HG02885 (cell line): Measurements from ENCODE around the gene PPM1F.
"Not testable (repeated sequence)": the region's sequence is repeated elsewhere in the genome, so short reads cannot be mapped to it uniquely, and the experiment has no call there.

ENCODE experiments used
- ATAC-seq: cut with Tn5 transposase; IDR thresholded peaks from one replicate; pipeline ENCODE4 v1.9.1; 2021; ENCODE audit warnings: mild to moderate bottlenecking; ENCODE audit not compliant: unreplicated experiment, poor library complexity

The PPM1F gene

DNA sequence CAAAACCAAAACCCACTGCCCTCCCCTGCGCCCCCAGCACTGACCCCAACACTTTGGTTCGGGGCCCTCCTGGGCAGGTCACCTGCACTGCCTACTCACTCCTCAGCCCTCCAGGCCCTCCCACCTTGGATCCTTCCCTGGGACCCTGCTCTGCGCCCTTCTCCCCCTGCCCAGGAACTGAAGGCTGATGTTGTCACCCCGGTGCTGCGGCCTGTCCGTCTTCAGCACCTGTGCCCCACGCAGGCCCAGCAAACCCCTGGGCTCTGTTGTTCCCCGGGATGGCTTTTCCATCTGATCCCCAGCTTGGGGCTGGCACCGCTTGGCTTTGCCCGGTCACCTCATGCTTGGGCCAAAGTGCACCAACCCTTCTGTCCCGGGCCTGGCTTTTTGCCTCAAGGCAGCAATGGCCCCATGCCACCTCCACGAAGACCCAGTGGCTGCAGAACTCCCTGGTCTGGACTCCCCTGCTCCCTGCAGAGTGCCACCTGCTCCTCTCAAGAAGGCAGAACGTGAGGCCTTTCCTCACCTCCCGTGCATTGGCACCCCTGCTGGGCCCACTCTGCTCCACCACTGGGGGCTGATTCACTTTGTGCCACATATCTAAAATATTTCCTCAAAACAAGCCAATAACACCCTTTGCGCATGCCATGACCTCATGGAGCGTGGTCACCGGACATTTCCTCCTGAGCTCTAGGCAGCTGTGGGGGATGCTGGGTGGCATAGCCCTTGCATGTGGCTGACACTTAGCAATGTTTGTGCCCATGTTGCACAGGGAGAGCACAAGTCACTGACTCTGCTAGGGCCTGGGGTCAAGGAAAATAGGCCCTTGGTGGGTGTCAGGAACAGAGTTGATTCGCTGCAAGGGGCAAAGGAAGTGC lies 8.8 kb downstream of the PPM1F start:
- no peak for ATAC-seq

DNA sequence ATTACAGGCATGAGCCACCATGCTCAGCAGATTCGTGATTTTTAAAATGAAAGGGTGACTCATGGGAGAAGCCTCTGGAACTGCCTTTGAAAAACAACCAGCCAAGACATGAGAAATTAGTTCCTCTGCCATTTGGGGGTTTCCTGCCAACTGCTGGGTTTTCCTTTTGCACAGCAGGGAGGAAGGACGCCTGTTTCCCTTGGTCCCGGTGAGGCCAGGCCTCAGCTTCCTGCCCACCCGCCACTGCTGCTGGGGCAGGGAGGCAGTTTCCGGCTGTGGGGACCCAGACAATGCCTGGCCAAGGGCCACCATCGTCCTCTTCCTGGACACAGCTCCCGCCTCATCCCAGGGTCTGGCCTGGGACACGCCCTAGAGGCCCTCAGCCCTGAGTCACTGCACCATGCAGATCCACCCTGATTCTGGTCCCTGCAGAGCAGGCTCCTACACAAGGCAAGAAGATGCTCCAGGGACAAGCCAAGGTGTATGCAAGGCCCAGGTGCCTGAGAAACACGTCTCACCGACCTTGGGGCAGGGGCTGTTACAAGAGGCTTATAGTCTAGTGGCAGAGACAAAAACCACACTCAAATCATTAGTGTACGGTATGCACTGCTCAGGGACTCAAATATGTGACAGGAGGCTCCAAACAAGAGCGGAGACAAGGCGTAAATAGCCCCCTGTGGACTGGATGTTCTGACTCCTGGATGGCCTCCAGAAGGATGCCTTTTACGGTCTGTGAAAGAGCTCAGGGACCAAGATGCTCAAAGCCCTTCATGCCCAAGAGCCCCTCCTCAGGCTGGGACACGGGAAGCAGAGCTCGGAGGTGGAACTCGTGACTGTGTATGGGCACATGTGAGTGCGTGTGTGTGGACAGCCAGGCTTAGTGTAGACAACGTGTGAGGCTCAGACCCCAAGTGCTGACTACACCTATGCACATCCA lies 10.0 kb downstream of the PPM1F start:
- no peak for ATAC-seq

DNA sequence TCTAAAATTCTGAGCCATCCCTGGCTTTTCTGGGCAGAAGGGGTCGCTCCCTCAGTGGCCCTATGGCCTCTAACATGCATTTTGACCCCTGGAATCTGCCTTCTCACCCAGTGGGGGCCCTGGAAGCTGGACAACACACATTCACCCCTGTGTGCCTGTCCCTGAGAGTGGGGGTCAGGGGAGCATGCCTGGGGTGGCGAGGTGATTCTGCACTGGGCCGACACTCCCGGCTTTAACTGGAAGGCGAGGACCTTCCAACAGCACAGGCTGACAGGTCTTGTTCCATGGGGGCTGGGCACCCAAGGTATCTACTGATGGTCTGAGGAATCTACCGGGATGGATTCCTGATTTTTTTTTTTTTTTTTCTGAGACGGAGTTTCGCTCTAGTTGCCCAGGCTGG lies 10.7 kb downstream of the PPM1F start:
- no peak for ATAC-seq

DNA sequence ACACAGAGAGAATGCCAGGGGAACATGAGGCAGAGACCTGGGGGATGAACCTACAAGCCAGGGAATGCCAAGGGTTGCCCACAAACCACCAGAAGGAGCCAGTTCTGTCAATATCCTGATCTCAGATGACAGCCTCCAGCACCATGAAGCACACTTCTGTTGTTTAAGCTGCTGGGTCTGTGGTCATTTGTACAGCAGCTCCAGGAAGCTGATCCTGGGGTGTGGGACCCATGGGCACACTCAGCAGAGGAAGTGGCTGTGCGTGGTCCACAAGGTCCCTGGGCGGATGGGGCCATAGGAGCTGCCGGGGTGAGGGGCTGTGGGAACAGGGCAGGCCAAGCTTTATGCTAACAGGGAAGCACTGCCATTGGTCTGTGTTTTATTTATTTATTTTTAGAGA lies 12.1 kb downstream of the PPM1F start:
- ATAC-seq, result no peak

DNA sequence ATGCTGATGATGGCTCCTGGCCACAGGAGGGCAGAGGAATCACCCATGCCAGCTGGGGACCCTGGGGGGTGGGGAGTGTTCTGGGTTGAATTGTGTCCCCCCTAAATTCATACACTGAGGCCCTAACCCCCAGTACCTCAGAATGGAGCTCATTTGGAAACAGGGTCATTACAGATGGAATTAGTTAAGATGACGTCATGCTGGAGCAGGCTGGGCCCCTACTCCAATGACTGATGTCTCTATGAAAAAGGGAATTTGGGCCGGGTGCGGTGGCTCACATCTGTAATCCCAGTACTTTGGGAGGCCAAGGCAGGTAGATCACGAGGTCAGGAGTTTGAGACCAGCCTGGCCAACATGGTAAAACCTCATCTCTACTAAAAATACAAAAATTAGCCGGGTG lies 12.7 kb downstream of the PPM1F start:
- not testable (repeated sequence) for ATAC-seq

DNA sequence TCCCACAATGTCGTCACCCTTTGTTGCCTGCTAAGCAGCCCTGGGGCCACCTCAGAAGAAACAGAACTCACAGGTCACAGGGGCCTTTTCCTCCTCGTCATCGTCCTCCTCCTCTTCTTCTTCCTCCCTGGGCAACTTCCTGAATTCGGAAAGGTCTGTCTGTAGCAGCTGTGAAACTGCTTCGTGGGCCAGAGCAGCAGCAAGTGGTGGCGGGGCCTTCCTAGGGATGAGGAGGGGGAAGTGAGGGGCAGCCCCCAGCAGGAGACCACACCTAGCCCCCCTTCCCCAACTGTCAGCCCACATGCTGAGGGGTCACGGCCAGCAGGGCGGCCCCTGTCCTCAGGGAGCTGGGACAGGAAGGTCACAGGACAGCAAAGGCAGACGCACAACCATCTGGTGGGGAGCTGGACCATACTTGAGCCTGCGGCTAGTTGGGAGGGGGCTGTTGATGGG lies 13.2 kb downstream of the PPM1F start:
- ATAC-seq, result no peak

DNA sequence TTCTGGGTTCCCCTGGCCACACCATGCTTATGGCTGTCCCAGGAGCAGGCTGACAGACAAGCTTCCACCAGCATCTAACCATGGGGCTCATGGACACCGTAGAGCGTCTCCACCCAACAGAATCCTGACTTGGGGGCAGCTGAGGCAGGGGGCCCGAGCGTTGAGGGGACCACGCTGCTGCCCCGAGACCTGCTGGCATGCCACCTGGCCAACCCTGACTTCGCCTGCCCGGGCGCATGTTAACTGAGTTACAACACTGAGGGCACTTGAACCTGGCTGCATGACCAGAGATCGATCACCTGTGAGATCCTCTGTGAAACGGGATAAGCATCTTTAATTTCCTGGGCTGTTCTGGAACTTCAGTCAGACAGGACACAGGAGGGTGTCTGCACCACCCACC lies 13.7 kb downstream of the PPM1F start:
- ATAC-seq, result no peak

DNA sequence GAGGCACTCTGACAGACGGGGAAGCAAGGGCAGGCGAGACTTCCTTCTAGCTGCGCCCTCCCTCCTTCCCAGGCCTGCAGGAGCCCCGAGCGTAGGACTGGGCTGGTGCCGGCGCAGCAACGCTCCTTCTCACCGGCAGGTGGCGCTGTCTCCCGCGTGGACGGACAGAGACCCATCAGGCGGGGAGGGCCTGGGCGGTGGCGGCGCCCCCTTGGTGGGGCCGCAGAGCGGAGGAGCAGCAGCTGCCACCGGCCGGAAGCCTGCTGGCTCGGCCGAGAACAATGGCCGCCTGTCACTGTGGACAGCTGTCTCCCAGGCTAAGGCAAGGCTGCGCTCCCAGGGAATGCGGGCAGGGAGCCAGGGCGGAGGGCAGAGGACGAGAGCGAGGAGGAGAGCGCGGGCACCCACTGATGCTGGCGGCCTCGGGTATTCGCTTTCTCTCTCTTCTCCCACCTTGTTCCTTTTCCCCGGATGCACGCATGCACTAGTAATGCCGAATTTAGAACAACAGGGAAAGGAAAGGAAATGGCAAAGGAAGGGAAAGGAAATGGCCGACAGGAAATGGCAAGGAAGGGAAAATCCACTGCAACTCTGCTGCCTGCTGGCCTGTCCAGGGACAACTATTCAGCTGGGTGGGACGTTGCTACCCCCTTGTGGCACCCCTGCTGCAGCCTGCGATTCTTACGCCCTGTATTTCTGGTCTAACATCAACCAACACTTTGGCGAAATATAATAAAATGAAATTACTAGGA lies 14.4 kb downstream of the PPM1F start:
- ATAC-seq, result peak; percentile 89

DNA sequence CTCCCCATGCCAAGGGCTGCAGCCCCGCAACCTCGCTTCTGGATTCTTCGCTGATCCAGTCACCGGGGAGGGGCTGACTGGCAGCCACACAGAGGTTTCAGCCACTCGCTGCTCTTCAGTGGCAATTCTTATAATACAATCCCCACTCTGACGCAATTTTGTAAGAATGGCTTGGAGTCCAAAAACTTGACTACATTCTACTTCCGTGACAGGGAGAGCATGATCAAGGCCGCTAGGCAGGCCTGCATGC lies 14.9 kb downstream of the PPM1F start:
- ATAC-seq, result no peak

DNA sequence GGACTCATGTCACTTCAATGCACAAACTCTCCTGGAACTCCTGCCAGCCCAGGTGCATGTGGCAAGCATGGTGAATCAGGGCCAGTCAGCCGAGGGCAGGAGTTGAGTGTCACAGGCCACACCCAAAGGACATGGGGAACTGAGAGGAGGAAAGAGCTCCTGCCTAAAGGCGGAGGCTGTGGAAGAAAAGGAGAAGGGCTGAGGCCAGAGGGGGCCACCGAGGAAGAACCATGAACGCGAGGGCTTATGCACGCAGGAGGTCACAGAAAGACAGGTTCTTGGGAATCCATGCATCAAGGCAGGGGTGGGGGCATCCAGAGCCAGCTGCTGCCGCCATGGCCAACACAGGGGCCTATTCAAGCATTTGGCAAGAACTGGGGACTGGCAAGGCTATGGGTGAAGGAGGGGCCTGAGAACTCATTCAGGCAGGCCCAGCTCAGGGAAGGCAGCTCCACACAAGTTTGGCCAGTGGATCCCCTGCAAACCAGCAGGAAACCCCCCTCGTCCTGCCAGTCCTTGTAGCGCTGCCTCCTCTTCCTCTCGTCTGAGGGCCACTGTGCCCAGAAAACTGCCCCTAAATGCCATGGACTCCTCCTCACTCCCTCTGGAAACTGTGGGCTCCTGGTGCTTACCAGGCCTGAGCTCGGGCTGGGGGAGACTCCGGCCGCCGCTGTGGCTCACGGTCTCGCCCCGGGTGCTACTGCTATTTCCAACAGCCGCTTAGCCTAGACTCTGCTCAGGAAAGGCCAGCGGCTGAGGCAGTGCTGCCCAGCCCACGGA lies 15.4 kb downstream of the PPM1F start:
- ATAC-seq, result no peak

DNA sequence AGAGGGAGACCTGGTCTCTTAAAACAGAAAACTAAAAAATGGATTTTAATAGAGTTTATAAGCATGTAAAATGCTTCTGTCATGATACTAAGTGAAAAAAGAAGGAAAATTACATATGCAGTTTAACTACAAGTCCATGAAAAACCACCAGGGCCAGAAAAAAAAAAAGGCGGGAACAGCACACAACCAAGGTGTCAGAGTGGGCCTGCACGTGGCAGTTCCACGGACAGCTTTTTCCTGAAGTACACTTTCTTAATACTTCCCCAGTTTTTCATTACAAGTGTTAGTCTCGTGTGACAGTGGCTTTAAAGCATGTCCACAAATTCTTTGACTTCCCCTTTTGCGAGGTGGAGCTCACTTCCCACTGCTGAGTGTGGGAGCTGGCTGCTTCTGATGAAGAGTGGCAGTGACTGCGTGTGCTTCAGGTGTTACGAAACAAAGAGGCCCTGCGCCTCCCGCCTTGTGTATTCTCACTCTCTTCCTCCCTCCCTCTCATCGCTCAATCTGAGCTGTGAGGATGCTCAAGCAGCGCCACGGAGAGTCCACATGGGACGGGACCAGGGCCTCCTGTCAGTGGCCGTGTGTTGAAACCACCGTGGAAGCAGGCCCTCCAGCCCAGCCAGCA lies 16.4 kb downstream of the PPM1F start:
- no peak for ATAC-seq

DNA sequence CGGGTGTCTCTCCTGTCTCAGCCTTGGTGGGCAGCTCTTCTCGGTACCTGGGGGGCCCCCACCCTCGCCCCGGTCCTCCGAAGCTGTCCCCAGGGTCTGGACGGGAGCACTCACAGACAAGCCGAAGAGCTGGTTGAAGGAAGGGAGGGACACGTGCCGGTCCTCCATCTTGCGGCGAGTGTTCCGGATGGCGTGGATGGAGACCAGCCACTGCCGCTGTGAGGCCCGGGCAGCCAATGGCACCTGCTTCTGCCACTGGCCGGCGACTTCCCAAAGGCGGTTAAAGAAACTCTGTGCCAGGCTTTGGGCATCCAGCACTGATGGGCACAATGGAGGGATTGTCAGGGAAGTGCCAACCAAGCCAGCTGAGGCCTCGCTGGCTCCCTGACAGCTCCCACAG lies 18.7 kb downstream of the PPM1F start:
- no peak for ATAC-seq

DNA sequence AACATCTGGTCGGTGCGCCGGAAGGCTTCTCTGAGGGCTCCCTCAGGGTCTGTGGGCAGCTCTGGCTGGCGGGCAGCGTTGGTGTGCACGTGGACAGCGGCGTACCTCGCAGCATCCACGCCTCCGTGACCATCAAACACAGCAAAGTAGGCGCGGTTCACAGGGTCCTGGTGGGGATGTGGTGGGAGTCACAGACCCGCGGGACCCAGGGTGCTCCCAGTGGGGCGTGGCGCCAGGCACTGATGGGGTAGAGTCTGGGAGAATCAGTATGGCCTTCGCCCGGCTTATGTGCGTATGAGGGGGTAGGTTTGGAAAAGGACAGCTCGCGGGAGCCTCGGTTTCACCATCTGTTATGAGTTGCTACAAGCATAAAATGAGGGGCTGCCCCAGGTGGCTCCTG lies 19.2 kb downstream of the PPM1F start:
- ATAC-seq, result no peak

DNA sequence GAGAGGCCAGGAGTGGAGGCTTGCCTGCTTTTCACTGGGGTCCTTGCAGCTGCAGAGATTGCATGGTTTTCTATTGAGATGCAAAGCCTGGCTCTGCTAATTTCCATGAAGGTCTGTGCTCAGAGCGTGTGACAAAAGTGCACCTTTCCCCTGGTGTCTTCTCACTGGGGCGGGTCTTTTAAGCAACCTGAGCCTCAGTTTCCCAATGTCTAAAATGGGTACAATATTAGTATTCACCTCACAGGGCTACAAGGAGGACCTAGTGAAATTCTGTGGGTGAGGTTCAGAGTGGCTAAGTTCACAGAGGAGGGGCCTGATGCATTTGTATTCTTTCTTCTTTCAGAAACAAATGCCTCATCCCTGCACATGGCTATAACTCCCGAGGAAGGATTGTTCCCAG lies 20.3 kb downstream of the PPM1F start:
- no peak for ATAC-seq

DNA sequence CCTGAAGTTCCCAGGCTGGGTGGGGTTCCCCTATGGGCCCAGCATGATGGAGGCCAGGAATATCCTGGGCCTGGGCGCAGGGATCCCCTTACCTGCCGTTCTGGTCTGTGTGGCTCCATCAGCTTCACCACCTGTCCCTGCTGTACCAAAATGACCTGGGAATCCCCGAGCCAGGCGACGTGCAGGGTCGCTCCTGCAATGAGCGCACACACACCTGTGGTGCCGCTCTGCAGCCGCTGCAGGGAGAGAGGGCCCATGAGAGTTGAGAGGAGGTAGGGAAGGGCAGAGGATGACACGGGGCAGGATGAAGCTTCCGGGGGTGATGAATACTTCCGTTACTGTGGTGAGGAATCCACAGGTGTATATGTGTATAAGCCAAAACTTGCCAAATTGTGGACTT lies 21.6 kb downstream of the PPM1F start:
- ATAC-seq, result no peak

DNA sequence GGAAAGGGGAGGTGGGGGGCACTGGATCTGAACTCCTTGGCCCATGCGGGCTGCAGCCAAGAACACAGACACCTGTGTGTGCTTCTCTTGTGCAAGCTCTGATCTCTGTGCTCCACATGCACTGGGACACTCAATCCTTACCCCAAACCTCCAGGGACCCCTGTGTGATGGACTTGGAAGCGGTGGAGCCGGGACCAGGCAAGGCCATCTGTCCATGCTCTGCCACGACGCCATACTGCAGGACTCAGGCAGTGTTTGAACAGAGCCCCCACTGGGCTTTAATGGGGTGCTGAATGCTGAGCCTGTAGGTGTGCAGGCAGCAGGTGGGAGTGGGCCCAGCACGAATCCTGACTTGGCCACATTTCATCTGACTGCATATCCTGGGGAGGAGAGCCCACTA lies 23.4 kb downstream of the PPM1F start:
- no peak for ATAC-seq

DNA sequence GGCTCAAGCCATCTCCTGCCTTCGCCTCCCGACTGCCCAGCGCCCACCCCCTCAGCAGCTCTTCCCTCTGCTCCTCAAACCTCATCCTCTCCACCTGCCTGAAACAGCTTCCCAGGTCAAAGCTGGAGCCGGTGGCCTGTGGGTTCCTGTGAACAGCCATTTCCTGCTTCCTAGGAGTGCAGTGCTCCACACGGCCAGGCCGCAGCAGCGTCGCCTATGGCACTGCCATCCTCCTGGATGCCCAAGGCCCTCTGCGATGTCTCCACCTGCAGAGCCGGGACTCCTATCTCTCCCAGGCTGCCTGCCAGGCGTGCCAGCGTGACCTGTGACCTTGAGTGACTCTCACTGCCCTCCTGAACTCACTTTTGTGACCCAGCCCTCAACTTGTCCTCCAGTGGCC lies 24.6 kb downstream of the PPM1F start:
- no peak for ATAC-seq

DNA sequence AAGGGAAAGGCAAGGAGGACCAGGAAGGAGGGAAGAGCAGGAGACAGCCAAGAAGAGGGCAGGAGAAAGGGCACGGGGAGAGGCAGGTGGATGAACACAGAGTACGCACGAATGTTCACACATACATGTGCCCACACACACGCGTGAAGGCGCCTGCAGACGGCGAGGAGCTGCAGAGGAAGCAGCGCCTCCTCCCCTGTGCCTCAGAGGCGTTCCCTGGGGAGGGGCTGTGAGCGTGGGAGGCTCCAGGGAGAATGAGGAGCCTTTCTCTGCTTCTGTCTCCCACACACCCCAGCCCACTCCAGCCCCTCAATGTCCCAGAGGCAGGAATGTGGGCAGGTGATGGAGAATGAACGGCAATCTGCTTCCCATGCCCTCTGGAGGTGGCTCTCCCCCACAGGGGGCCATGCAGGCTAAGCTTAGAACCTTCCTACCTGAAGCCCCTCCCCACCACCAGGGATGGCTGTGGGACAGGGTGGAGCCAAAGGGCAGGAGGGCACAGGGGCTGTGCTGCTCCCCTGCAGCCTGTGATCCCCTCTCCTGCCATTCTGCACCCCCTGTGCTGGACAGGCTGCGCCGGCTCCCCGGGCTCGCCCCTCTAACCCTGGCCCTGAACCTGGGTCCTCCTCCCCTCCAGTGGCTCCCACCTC lies 25.3 kb downstream of the PPM1F start:
- ATAC-seq, result no peak

DNA sequence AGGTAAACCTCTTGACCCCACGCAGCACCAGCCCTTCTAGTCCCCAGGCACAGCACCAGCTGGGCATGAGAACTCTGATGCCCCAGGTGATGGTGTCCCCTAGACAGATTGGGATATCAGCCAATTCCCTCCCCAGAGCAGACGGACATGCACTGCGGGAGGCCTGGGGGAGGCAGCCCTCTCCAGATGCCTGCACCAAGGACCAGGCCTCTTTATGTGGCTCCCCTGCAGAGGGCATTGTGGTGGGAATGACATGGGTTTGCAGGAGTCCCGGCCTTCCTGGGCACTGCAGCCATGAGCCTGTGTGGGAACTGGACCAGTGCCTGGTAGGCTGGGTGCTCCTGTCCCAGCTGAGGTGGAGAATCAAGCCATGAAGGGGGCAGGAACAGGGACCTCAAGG lies 25.9 kb downstream of the PPM1F start:
- no peak for ATAC-seq
